Upper lobe of left lung (tissue), 6 donors: ENCODE measurements around the gene ARHGAP42. TPM values are rescaled to one million over a fixed set of nuclear protein-coding genes. Genes with fewer than 3 reads are reported as not detected.
A peak's percentile ranks its signal among the peaks of the same experiment; 100 is the strongest.

ENCODE experiments used
- ATAC-seq, 2 donors: fragments of 200-7000 bp; cut with Tn5 transposase; one replicate each; pipeline ENCODE4 v1.9.1; 2022; ENCODE audit warnings: mild to moderate bottlenecking in 2 of 2, moderate library complexity in 2 of 2; ENCODE audit not compliant: low FRiP score in 2 of 2
- DNase-seq, 2 donors: peaks; one replicate each; pipeline ENCODE4 v3.0.0-alpha.2; 2019 to 2020
- H3K27ac ChIP-seq, 4 donors: fragments of 200-600 bp; sonication (generic); one replicate each; pipeline ENCODE4 v1.5.1; 2016 to 2019
- H3K27me3 ChIP-seq, 4 donors: fragments of 200-600 bp; sonication (generic); one replicate each; pipeline ENCODE4 v1.5.1; 2017 to 2019
- H3K36me3 ChIP-seq, 4 donors: fragments of 200-600 bp; sonication (generic); one replicate each; pipeline ENCODE4 v1.5.1; 2016 to 2019
- H3K4me1 ChIP-seq, 4 donors: fragments of 200-600 bp; sonication (generic); one replicate each; pipeline ENCODE4 v1.5.1; 2018 to 2019
- H3K4me3 ChIP-seq, 4 donors: fragments of 200-600 bp; sonication (generic); one replicate each; pipeline ENCODE4 v1.5.1; 2017 to 2019; ENCODE audit warnings: mild to moderate bottlenecking in 2 of 4, moderate library complexity in 1 of 4
- H3K9me3 ChIP-seq, 4 donors: fragments of 200-600 bp; sonication (generic); one replicate each; pipeline ENCODE4 v1.5.1; 2018 to 2019
- CTCF ChIP-seq, 6 experiments: fragments of 450-650 bp in 4 of 6; fragments of 200-600 bp in 2 of 6; sonication (generic) in 2 of 6; IDR thresholded peaks; one replicate each; pipeline ENCODE4 v1.5.1; 2016 to 2019; ENCODE audit warnings: antibody characterized with exemption in 6 of 6
- EP300 ChIP-seq, 4 donors: sonication (generic); formaldehyde crosslinking; IDR thresholded peaks; one replicate each; pipeline ENCODE4 v1.5.1; 2017; ENCODE audit warnings: antibody characterized with exemption in 4 of 4, control low read depth in 2 of 4
- POLR2A ChIP-seq, 4 donors: fragments of 450-650 bp; IDR thresholded peaks; one replicate each; pipeline ENCODE4 v1.5.1; 2016 to 2017; ENCODE audit warnings: antibody characterized with exemption in 4 of 4, mild to moderate bottlenecking in 2 of 4
- POLR2AphosphoS5 ChIP-seq, 2 donors: sonication (generic); formaldehyde crosslinking; IDR thresholded peaks; one replicate each; pipeline ENCODE4 v1.5.1; 2017; ENCODE audit warnings: antibody characterized with exemption in 2 of 2
- WGBS, 2 donors: methylation state at CpG; one replicate each; pipeline ENCODE4 v1.1.5; 2017 to 2018; 5-methylcytosine and 5-hydroxymethylcytosine counted together
- total RNA-seq, 6 donors: library from RNA; depleted of rRNA in 4 of 6; stranded (reverse); fragments of >200 nt in 4 of 6; gene quantifications; one replicate each; pipeline versions ENCODE4 v1.1.0 to v1.2.1, GENCODE V29; 2016 to 2021
- donor health status: DM: no; HTN: no; CAD: no; lungs with moderate emphysema.
- donor health status: DM: no; HTN: yes; CAD: no; lungs with severe emphysema.

Gene ARHGAP42
- total RNA-seq, 6 donors from 2014 or later, result 8.7 to 44.9 (median 23.6) TPM

- 60 to 90% methylated on average over 2 of the region's 2 CpGs for WGBS, 2 donors
- DNase-seq, result no peak
- no peaks in the 10 kb centered on the region for H3K27me3 ChIP-seq
- no peaks in the 10 kb centered on the region for H3K36me3 ChIP-seq
- no peak overlapping the region for H3K27ac ChIP-seq
- TF ChIP-seq POLR2A (IDR thresholded peaks at IDR 0.05) (no peak), POLR2AphosphoS5 (IDR thresholded peaks at IDR 0.05) (no peak), CTCF (IDR thresholded peaks at IDR 0.05) (no peak), EP300 (IDR thresholded peaks at IDR 0.05) (no peak)
- no peak overlapping the region for H3K4me3 ChIP-seq
- no peak for ATAC-seq
- H3K4me1 ChIP-seq, result no peaks in the 10 kb centered on the region
- H3K9me3 ChIP-seq, result no peaks in the 10 kb centered on the region
Observed at GRCh38 chr11:100817620-100818019, 130.5 kb downstream of the ARHGAP42 start.

DNA sequence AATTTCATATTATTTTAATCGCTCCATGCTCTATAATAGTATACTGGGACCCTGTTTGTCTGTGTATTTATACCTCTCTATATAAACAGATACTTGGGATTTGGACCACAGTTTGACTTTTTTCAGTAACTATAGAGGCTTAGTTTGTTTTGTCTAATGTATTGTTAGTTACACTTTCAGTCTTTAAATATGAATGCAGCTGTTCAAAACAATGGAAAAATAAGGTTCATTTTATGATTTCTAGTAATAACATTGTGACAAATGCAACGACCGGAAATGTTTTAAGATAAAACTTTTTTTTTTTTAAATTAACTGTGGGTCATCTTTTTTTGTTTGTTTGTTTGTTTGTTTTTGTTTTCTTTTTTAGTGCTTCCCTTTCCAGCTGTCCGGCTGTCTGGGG is 133.5 kb downstream of the ARHGAP42 start:
- H3K27me3 ChIP-seq, result no peaks in the 10 kb centered on the region
- H3K9me3 ChIP-seq, result no peaks in the 10 kb centered on the region
- H3K27ac ChIP-seq, result no peak overlapping the region
- DNase-seq (no peak), ATAC-seq (no peak)
- H3K36me3 ChIP-seq, result no peaks in the 10 kb centered on the region
- 88 to 92% methylated on average over 4 of the region's 4 CpGs for WGBS, 2 donors
- no peak overlapping the region for H3K4me3 ChIP-seq
- no peaks in the 10 kb centered on the region for H3K4me1 ChIP-seq
- TF ChIP-seq POLR2A (IDR thresholded peaks at IDR 0.05) (no peak), POLR2AphosphoS5 (IDR thresholded peaks at IDR 0.05) (no peak), CTCF (IDR thresholded peaks at IDR 0.05) (no peak), EP300 (IDR thresholded peaks at IDR 0.05) (no peak)

GRCh38 chr11:100821198-100821597 is 134.1 kb downstream of the ARHGAP42 start:
- Histone ChIP-seq H3K9me3 (no peaks in the 10 kb centered on the region), H3K4me3 (no peak overlapping the region), H3K27ac (no peak overlapping the region), H3K4me1 (no peaks in the 10 kb centered on the region), H3K36me3 (no peaks in the 10 kb centered on the region), H3K27me3 (no peaks in the 10 kb centered on the region)
- ATAC-seq (no peak), DNase-seq (no peak)
- TF ChIP-seq POLR2A (IDR thresholded peaks at IDR 0.05) (no peak), CTCF (IDR thresholded peaks at IDR 0.05) (no peak), POLR2AphosphoS5 (IDR thresholded peaks at IDR 0.05) (no peak), EP300 (IDR thresholded peaks at IDR 0.05) (no peak)
- WGBS, 2 donors, result 47 to 61% methylated on average over 2 of the region's 2 CpGs

- TF ChIP-seq POLR2A (IDR thresholded peaks at IDR 0.05) (no peak), EP300 (IDR thresholded peaks at IDR 0.05) (no peak), CTCF (IDR thresholded peaks at IDR 0.05) (no peak), POLR2AphosphoS5 (IDR thresholded peaks at IDR 0.05) (no peak)
- Histone ChIP-seq H3K9me3 (no peaks in the 10 kb centered on the region), H3K36me3 (no peaks in the 10 kb centered on the region), H3K4me3 (no peak overlapping the region), H3K27me3 (no peaks in the 10 kb centered on the region), H3K27ac (no peak overlapping the region), H3K4me1 (no peaks in the 10 kb centered on the region)
- 50 to 66% methylated on average over 1 of the region's 1 CpG for WGBS, 2 donors
- DNase-seq (no peak), ATAC-seq (peak in 1 of 2 donors; percentile 61)
Observed at GRCh38 chr11:100823360-100823759, 136.3 kb downstream of the ARHGAP42 start.

DNA sequence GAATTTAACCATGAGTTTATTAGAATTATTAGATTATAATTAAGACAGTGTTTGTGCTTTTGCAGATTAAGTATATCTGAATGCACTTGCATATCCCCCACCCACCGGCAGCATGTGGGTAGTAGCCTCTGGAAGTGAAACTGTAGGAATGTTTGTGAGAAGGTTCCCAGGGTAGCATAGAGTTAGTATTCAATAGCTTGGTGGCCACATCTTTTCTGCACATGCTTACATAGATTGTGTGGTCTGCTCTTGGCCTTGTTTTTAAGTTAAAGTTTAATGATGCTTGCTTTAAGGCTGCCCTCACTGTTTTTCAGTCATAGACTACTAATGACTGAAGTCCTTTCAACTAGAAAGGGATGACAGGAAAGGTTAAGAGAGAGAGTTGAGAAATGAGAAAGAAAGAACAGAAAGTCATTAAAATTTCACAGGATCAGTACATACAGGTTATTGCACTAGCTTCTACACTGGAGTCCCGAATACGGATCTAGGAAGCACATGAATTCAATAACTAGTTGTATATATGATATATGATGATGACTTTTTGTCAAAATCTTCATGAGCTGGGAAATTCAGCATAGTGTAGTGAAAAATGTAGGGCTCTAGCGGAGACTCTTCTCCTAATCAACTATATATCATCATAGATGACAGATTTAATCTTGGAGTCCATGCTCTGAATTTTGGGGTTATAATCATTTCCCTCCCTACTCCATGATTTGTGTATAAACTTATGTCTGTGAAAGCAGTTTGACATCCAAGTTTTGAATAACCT is 137.1 kb downstream of the ARHGAP42 start:
- Histone ChIP-seq H3K27ac (no peak overlapping the region), H3K4me1 (no peaks in the 10 kb centered on the region), H3K4me3 (no peak overlapping the region), H3K9me3 (no peaks in the 10 kb centered on the region), H3K36me3 (no peaks in the 10 kb centered on the region), H3K27me3 (no peaks in the 10 kb centered on the region)
- WGBS, 2 donors, result 85 to 89% methylated on average over 4 of the region's 4 CpGs
- TF ChIP-seq EP300 (IDR thresholded peaks at IDR 0.05) (no peak), POLR2A (IDR thresholded peaks at IDR 0.05) (no peak), POLR2AphosphoS5 (IDR thresholded peaks at IDR 0.05) (no peak), CTCF (IDR thresholded peaks at IDR 0.05) (no peak)
- DNase-seq, result no peak
- no peak for ATAC-seq
